ENCODE data around the gene SCNN1B. TPM values are rescaled to one million over a fixed set of nuclear protein-coding genes. Genes with fewer than 3 reads are reported as not detected.
"Not testable (repeated sequence)": the region's sequence is repeated elsewhere in the genome, so short reads cannot be mapped to it uniquely, and the experiment has no call there.

SCNN1B gene
- total RNA-seq: not detected
- total RNA-seq (2013): not detected

DNA sequence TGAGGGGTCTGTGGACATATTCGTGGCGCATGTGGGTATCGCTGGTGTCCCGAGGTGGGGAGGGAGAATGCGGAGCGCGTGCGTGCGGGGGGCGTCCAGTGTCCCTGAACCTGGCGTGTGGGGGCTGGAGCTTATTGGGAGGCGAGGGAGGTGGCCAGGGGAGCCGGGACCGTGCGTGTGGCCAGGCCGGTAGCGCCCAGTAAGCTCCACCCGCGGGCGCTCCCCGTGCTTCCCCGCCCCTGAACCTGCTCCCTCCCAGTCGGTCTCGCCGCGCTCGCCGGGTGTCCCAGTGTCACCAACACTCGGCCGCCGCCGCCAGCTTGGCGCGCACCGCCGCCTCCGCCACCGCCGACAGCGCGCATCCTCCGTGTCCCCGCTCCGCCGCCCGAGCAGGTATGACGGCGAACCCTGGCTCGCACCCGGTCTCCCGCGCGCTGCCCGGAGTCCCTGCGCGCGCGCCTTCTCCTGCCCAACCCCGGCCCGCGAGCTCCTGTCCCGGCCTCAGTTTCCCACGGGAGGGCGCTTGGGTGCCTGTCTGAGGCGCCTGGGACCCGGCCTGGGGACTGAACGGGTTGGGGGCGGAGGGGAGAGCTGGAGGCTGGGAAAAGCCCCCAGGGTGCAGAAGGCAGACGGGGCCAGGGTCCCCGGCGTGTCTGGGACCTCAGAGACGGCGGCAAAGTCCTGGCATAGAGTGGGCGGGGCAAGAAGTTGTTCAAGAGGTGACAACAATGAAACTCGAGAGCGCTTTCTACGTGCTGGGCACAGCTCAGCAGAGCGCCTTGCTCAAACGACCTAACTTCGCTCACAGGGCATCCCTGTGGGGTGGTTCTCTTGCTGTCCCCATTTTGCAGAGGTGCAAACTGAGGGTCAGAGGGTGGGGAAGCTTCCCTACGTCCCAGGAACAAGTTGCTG is at the start of gene SCNN1B:
Gene SCNN1B, plus strand, starts transcription at position 258 of the 912 bp plus-strand sequence. CDS start 46,298 bp downstream, outside the sequence.
- H3K27me3 ChIP-seq (ENCODE audit: control insufficient read depth, insufficient read depth, low read length): peaks cover 3% of the 10 kb centered on the region
- 4% methylated on average over 81 of the region's 81 CpGs for WGBS (ENCODE audit: insufficient coverage)

DNA sequence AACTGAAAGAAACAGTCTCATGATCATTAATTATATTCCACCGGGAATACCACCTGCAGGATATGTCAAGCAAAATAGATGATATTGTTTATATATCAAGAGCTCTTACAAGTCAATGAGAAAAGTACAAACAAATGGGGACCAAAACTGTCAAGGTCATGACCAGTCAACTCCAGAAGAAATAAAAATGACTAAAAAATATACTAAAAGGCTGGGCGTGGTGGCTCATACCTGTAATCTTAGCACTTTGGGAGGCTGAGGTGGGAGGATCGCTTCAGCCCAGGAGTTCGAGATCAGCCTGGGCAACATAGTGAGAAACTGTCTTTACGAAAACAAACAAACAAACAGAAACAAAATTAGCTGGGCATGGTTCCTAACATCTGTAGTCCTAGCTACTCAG is 49.8 kb upstream of the SCNN1B start:
- intact Hi-C loops (cut with micrococcal nuclease): no loop called here
- peaks cover 0 to 3% of the 10 kb centered on the region in 2 donors for H3K27me3 Mint-ChIP-seq (ENCODE audit: low read depth in 2 of 2)
- no peaks in the 10 kb centered on the region for H3K36me3 Mint-ChIP-seq
- H3K4me3 ChIP-seq (ENCODE audit: low read length): no peak overlapping the region
- H3K36me3 ChIP-seq (ENCODE audit: control insufficient read depth, insufficient read depth, low read length): no peaks in the 10 kb centered on the region
- 93% methylated on average over 4 of the region's 5 CpGs for WGBS (ENCODE audit: insufficient coverage)
- no peaks in the 10 kb centered on the region for H3K27me3 ChIP-seq (ENCODE audit: control insufficient read depth, insufficient read depth, low read length)
- H3K9me3 ChIP-seq (ENCODE audit: control insufficient read depth, insufficient read depth, low read length): no peaks in the 10 kb centered on the region
- no peak for ATAC-seq
- no peak overlapping the region for H3K4me3 Mint-ChIP-seq
- H3K4me1 ChIP-seq (ENCODE audit: control insufficient read depth, insufficient read depth, low read length): no peaks in the 10 kb centered on the region
- TF ChIP-seq, protein P1, sequence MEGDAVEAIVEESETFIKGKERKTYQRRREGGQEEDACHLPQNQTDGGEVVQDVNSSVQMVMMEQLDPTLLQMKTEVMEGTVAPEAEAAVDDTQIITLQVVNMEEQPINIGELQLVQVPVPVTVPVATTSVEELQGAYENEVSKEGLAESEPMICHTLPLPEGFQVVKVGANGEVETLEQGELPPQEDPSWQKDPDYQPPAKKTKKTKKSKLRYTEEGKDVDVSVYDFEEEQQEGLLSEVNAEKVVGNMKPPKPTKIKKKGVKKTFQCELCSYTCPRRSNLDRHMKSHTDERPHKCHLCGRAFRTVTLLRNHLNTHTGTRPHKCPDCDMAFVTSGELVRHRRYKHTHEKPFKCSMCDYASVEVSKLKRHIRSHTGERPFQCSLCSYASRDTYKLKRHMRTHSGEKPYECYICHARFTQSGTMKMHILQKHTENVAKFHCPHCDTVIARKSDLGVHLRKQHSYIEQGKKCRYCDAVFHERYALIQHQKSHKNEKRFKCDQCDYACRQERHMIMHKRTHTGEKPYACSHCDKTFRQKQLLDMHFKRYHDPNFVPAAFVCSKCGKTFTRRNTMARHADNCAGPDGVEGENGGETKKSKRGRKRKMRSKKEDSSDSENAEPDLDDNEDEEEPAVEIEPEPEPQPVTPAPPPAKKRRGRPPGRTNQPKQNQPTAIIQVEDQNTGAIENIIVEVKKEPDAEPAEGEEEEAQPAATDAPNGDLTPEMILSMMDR (IDR thresholded peaks at IDR 0.05): no peak
- no peaks in the 10 kb centered on the region for H3K9me3 Mint-ChIP-seq
- H3K4me1 Mint-ChIP-seq: no peaks in the 10 kb centered on the region
- no peak overlapping the region for H3K27ac ChIP-seq (ENCODE audit: low read length)
- no peak for DNase-seq
- no peak overlapping the region for H3K27ac Mint-ChIP-seq

More for the DNA sequence above, at the start of gene SCNN1B:
- Mint-ChIP-seq H3K27ac (no peak within 1 kb of the TSS), H3K9me3 (no peaks in the 10 kb centered on the region), H3K36me3 (no peaks in the 10 kb centered on the region), H3K27me3 (ENCODE audit: low read depth in 2 of 2) (peaks cover 22 to 24% of the 10 kb centered on the region in 2 donors), H3K4me3 (no peak within 1 kb of the TSS), H3K4me1 (no peaks in the 10 kb centered on the region)
- Histone ChIP-seq H3K9me3 (ENCODE audit: control insufficient read depth, insufficient read depth, low read length) (no peaks in the 10 kb centered on the region), H3K36me3 (ENCODE audit: control insufficient read depth, insufficient read depth, low read length) (no peaks in the 10 kb centered on the region), H3K4me1 (ENCODE audit: control insufficient read depth, insufficient read depth, low read length) (no peaks in the 10 kb centered on the region), H3K27ac (ENCODE audit: low read length) (no peak within 1 kb of the TSS), H3K4me3 (ENCODE audit: low read length) (no peak within 1 kb of the TSS)
- intact Hi-C loops (cut with micrococcal nuclease): no loop called here
- TF ChIP-seq, protein P1 (IDR thresholded peaks at IDR 0.05): no peak
- no peak for ATAC-seq
- DNase-seq: no peak

DNA sequence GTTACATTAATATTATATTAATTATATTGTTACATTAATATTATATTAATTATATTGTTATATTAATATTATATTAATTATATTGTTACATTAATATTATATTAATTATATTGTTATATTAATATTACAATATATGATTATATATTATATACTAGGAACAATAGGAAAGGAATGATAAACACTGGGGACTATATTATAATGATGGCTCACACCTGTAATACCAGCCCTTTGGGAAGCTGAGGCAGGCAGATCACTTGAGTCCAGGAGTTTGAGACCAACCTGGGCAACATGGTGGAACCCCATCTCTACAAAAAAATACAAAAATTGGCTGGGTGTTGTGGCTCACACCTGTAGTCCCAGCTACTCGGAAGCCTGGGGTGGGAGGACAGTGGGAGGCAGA is 48.5 kb upstream of the SCNN1B start:
- H3K4me1 Mint-ChIP-seq; H3K9me3 Mint-ChIP-seq; H3K27ac ChIP-seq (ENCODE audit: low read length); H3K4me1 ChIP-seq (ENCODE audit: control insufficient read depth, insufficient read depth, low read length); H3K27ac Mint-ChIP-seq; H3K9me3 ChIP-seq (ENCODE audit: control insufficient read depth, insufficient read depth, low read length); H3K4me3 ChIP-seq (ENCODE audit: low read length); ATAC-seq; H3K27me3 ChIP-seq (ENCODE audit: control insufficient read depth, insufficient read depth, low read length); H3K4me3 Mint-ChIP-seq; DNase-seq; H3K27me3 Mint-ChIP-seq (ENCODE audit: low read depth in 2 of 2); H3K36me3 Mint-ChIP-seq; intact Hi-C loops (cut with micrococcal nuclease); H3K36me3 ChIP-seq (ENCODE audit: control insufficient read depth, insufficient read depth, low read length): not testable (repeated sequence)
- no CpG with 5 or more reads among the region's 1 CpG for WGBS (ENCODE audit: insufficient coverage)

DNA sequence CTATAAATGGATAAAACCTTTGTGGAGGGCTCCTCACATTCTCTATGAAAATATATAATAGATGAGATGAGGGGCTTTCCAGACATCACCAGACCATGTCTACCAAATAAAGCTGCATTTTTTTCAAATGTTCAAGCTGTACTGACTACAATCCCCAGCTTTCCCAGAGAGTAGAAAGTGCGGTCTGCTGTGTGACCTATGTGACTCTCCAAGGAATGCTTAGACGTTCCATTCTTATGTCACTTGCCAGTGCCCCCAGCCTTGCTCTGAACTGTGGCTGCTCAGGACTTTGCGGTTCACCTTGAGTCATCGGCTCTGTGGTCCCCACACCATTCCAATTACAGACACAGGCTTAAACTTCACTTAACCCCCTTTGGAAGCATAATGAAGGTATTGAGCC is 47.8 kb upstream of the SCNN1B start:
- intact Hi-C loops (cut with micrococcal nuclease): no loop called here
- H3K9me3 Mint-ChIP-seq: no peaks in the 10 kb centered on the region
- 79% methylated on average over 3 of the region's 4 CpGs for WGBS (ENCODE audit: insufficient coverage)
- H3K27ac Mint-ChIP-seq: no peak overlapping the region
- no peak overlapping the region for H3K4me3 ChIP-seq (ENCODE audit: low read length)
- H3K36me3 Mint-ChIP-seq: no peaks in the 10 kb centered on the region
- no peaks in the 10 kb centered on the region for H3K36me3 ChIP-seq (ENCODE audit: control insufficient read depth, insufficient read depth, low read length)
- no peaks in the 10 kb centered on the region for H3K4me1 Mint-ChIP-seq
- H3K27ac ChIP-seq (ENCODE audit: low read length): no peak overlapping the region
- DNase-seq (no peak), ATAC-seq (peak in 2 of 3 donors; percentile 29 to 38)
- peaks cover 0 to 9% of the 10 kb centered on the region in 2 donors for H3K27me3 Mint-ChIP-seq (ENCODE audit: low read depth in 2 of 2)
- H3K4me3 Mint-ChIP-seq: no peak overlapping the region
- H3K9me3 ChIP-seq (ENCODE audit: control insufficient read depth, insufficient read depth, low read length): no peaks in the 10 kb centered on the region
- TF ChIP-seq, protein P1 (IDR thresholded peaks at IDR 0.05): no peak
- no peaks in the 10 kb centered on the region for H3K27me3 ChIP-seq (ENCODE audit: control insufficient read depth, insufficient read depth, low read length)
- no peaks in the 10 kb centered on the region for H3K4me1 ChIP-seq (ENCODE audit: control insufficient read depth, insufficient read depth, low read length)
